GM12878 (cell line): ENCODE measurements around the gene VANGL2. TPM values are rescaled to one million over a fixed set of nuclear protein-coding genes. Genes with fewer than 3 reads are reported as not detected.

Source experiments
- ATAC-seq: fragments of 200-7000 bp; cut with Tn5 transposase; 3 replicates; pipeline ENCODE4 v1.9.1; 2020; ENCODE audit warnings: mild to moderate bottlenecking, moderate library complexity
- BruUV-seq: library from RNA; stranded (reverse); fragments of 400-500 nt; replicated peaks from 2 replicates; lab custom pipeline; 2021; lab: Mats Ljungman, UMichigan
- CTCF ChIA-PET: fragments of 300-600 bp; sonication (Branson Sonifier 250); formaldehyde crosslinking; extraction: SDS; loops from one replicate; lab custom pipeline; 2021; ENCODE audit warnings: inconsistent platforms; lab: Yijun Ruan, JAX
- POLR2A ChIA-PET: fragments of 350-600 bp; formaldehyde crosslinking; extraction: SDS; loops from one replicate; lab custom pipeline; 2021; ENCODE audit warnings: inconsistent platforms; lab: Charles Lee
- RAD21 ChIA-PET: fragments of 300-600 bp; sonication (Branson Sonifier 250); formaldehyde crosslinking; loops from one replicate; lab custom pipeline; 2023; ENCODE audit warnings: antibody characterized with exemption; ENCODE audit not compliant: unreplicated experiment; lab: Charles Lee
- SMC1A ChIA-PET: fragments of 300-600 bp; sonication (Branson Sonifier 250); formaldehyde crosslinking; loops from one replicate; lab custom pipeline; 2023; ENCODE audit not compliant: unreplicated experiment, uncharacterized antibody; lab: Charles Lee
- DNase-seq: peaks from one replicate; pipeline ENCODE4 v3.0.0-alpha.2; 2011; ENCODE audit warnings: low read depth, low spot score
- FAIRE-seq: peaks from 3 replicates; lab custom pipeline; 2011; peaks lifted over from hg19 to GRCh38; lab: Jason Lieb, UNC
- H2AFZ ChIP-seq: 2 replicates; pipeline ENCODE4 v1.6.0; 2011; ENCODE audit warnings: low read depth, low read length, control low read depth; ENCODE audit not compliant: control insufficient read depth
- H3K27ac ChIP-seq: 2 replicates; pipeline ENCODE4 v1.5.1; 2011; ENCODE audit warnings: control low read depth; ENCODE audit not compliant: control insufficient read depth, insufficient read depth
- H3K27me3 ChIP-seq, 2 experiments: replicated peaks in 1 of 2; 2 replicates each; pipeline versions ENCODE4 v1.6.0 to v1.6.1; 2011; ENCODE audit warnings: low read length in 1 of 2; ENCODE audit not compliant: control insufficient read depth in 2 of 2, insufficient read depth in 2 of 2
- H3K36me3 ChIP-seq, 2 experiments: 2 replicates each; pipeline ENCODE4 v1.5.1; 2011; ENCODE audit warnings: low read length in 1 of 2; ENCODE audit not compliant: control insufficient read depth in 2 of 2, insufficient read depth in 2 of 2
- H3K4me1 ChIP-seq: 2 replicates; pipeline ENCODE4 v1.6.1; 2011; ENCODE audit warnings: mild to moderate bottlenecking, low read length, moderate library complexity, mixed read lengths; ENCODE audit not compliant: control insufficient read depth, insufficient read depth
- H3K4me2 ChIP-seq: 2 replicates; pipeline ENCODE4 v1.6.0; 2011; ENCODE audit warnings: control low read depth; ENCODE audit not compliant: control insufficient read depth, insufficient read depth
- H3K4me3 ChIP-seq: fragments of 200-600 bp; sonication (generic); 2 replicates; pipeline ENCODE4 v1.5.1; 2016
- H3K79me2 ChIP-seq: 2 replicates; pipeline ENCODE4 v1.6.0; 2011; ENCODE audit warnings: low read length; ENCODE audit not compliant: control insufficient read depth, insufficient read depth
- H3K9ac ChIP-seq: 2 replicates; pipeline ENCODE4 v1.8.0; 2011; ENCODE audit warnings: low read length, control low read depth, mixed read lengths; ENCODE audit not compliant: control insufficient read depth, insufficient read depth
- H3K9me3 ChIP-seq: replicated peaks from 3 replicates; pipeline ENCODE4 v1.5.1; 2011; ENCODE audit warnings: mild to moderate bottlenecking, low read length; ENCODE audit not compliant: control insufficient read depth, insufficient read depth
- H4K20me1 ChIP-seq: 2 replicates; pipeline ENCODE4 v1.6.0; 2011; ENCODE audit not compliant: control insufficient read depth, insufficient read depth
- EED ChIP-seq: sonication (generic); IDR thresholded peaks from 2 replicates; pipeline ENCODE4 v1.6.1; 2016; ENCODE audit warnings: antibody characterized with exemption, low read depth
- RAD21 ChIP-seq: IDR thresholded peaks from 2 replicates; pipeline ENCODE4 v1.6.1; 2011; ENCODE audit warnings: mild to moderate bottlenecking, low read depth, low read length, moderate library complexity; ENCODE audit not compliant: insufficient read depth
- WGBS: methylation state at CpG from one replicate; pipeline ENCODE4 v1.1.6; 2016; ENCODE audit warnings: low lambda C conversion rate; ENCODE audit not compliant: insufficient replicate concordance, insufficient coverage; ENCODE audit errors: missing lambda C conversion rate; 5-methylcytosine and 5-hydroxymethylcytosine counted together
- in situ Hi-C: fragments of 300-500 bp; cut with MboI; formaldehyde crosslinking; loops from 9 replicates; pipeline ENCODE4 v1.14.3; 2018; ENCODE audit warnings: mixed read lengths
- intact Hi-C: fragments of 100-400 bp; cut with micrococcal nuclease; formaldehyde crosslinking; loops from one replicate; pipeline ENCODE4 v1.14.2; 2022; ENCODE audit not compliant: unreplicated experiment
- polyA plus RNA-seq, 11 experiments: library from polyadenylated mRNA; depleted of rRNA in 4 of 11; unstranded in 6 of 11; stranded (reverse) in 5 of 11; fragments of >200 nt; fragmentation: Nextera tagmentation in 4 of 11; fragmentation: Illumina TruSeq in 1 of 11; extraction: Ambion mirVana in 4 of 11; extraction: Trizol in 1 of 11; gene quantifications; 1 replicate in 1 of 11; 2 replicates in 10 of 11; pipeline versions ENCODE4 v1.2.1 to v1.2.3, GENCODE V29; 2011 to 2016; ENCODE audit warnings: inconsistent platforms in 2 of 11, missing spikeins in 2 of 11, low read depth in 1 of 11
- total RNA-seq, 4 experiments: library from RNA; depleted of rRNA in 3 of 4; stranded (reverse); fragments of >200 nt in 3 of 4; fragmentation: Illumina TruSeq in 1 of 4; extraction: Trizol in 1 of 4; gene quantifications; 2 replicates each; pipeline versions ENCODE4 v1.2.1 to v1.2.3, GENCODE V29; 2013 to 2021

Gene VANGL2
- total and polyA plus RNA-seq, 10 of the 15 experiments (the other 5 are each of a cell fraction or from before 2014, with no cell fraction given), result 0.10 to 5.0 (median 0.27) TPM

- H3K79me2 ChIP-seq, result no peaks in the 10 kb centered on the region
- no peak overlapping the region for H3K4me3 ChIP-seq
- ChIA-PET CTCF (interaction anchor here (0.6 to 7.8 kb wide), 64 partner anchors 8 to 576 kb away, joined by 3 to 131 read pairs (median 6); partner anchors contain the start of genes CASQ1, DCAF8, IGSF8 and NCSTN), POLR2A (interaction anchor here (0.5 to 0.8 kb wide), 5 partner anchors 8 to 275 kb away, joined by 3 to 4 read pairs (median 3); no protein-coding TSS in a partner anchor), RAD21 (interaction anchor here (0.8 to 3.7 kb wide), 26 partner anchors 10 to 369 kb away, joined by 3 to 43 read pairs (median 5); partner anchors contain the start of genes CASQ1, IGSF8, NHLH1 and PEX19), SMC1A (interaction anchor here (0.6 to 5.0 kb wide), 37 partner anchors 8 to 497 kb away, joined by 3 to 44 read pairs (median 5); partner anchors contain the start of genes CASQ1, KCNJ9 and PEX19)
- H3K27me3 ChIP-seq, result no peaks in the 10 kb centered on the region
- H3K9ac ChIP-seq, result no peak overlapping the region
- ATAC-seq, result peak; percentile 52
- no peaks in the 10 kb centered on the region for H3K9me3 ChIP-seq
- peak overlapping the region; percentile 46; the same call in 1 of the 2 replicates for H2AFZ ChIP-seq
- DNase-seq, result no peak
- H3K27ac ChIP-seq, result no peak overlapping the region
- FAIRE-seq, result no peak
- H3K4me2 ChIP-seq, result peak overlapping the region; percentile 15; the same call in 1 of the 2 replicates
- peaks cover 15% of the 10 kb centered on the region for H3K4me1 ChIP-seq
- no TSS peak for BruUV-seq
- TF ChIP-seq EED (peak; percentile 34; the same call in 1 of the 2 replicates), RAD21 (no peak)
- WGBS, result 5% methylated on average over 9 of the region's 9 CpGs
- in situ Hi-C loops, result loop anchor here (5.0 kb wide), 1 partner anchor 279 kb away; the partner anchor contains the start of gene IGSF8
- intact Hi-C loops, result loop anchor here (1.0 kb wide), 3 partner anchors 85 to 275 kb away; no protein-coding TSS in a partner anchor
- no peaks in the 10 kb centered on the region for H3K36me3 ChIP-seq
- no peaks in the 10 kb centered on the region for H4K20me1 ChIP-seq
Measured at GRCh38 chr1:160375788-160376524, 24.4 kb upstream of the VANGL2 start.
